K562 (cell line): ENCODE results near the gene SIGLEC15. TPM values are rescaled to one million over a fixed set of nuclear protein-coding genes. Genes with fewer than 3 reads are reported as not detected.

ENCODE experiments used
- ATAC-seq: fragments of 200-7000 bp; cut with Tn5 transposase; 3 replicates; pipeline ENCODE4 v1.9.1; 2020; ENCODE audit warnings: moderate library complexity
- BruUV-seq: library from RNA; stranded (reverse); fragments of 400-500 nt; replicated peaks from 2 replicates; lab custom pipeline; 2021; lab: Mats Ljungman, UMichigan
- CTCF ChIA-PET: fragments of 300-600 bp; formaldehyde crosslinking; extraction: SDS; loops from one replicate; lab custom pipeline; 2021; ENCODE audit warnings: low intra/inter-chr PET ratio; lab: Yijun Ruan, JAX
- POLR2A ChIA-PET: fragments of 300-600, 350-650 bp; sonication (Branson Sonifier 250); formaldehyde crosslinking; extraction: SDS; loops from one replicate; lab custom pipeline; 2021; ENCODE audit warnings: antibody characterized with exemption, inconsistent platforms; lab: Yijun Ruan, JAX
- DNase-seq, 4 experiments: peaks; one replicate each; pipeline versions ENCODE4 v3.0.0 to v3.0.0-alpha.2; 2011 to 2018; ENCODE audit warnings: low spot score in 3 of 4, mixed read lengths in 3 of 4; ENCODE audit errors: extremely low read depth in 1 of 4
- FAIRE-seq: peaks from 2 replicates; lab custom pipeline; 2011; peaks lifted over from hg19 to GRCh38; lab: Jason Lieb, UNC
- H2AFZ ChIP-seq: 2 replicates; pipeline ENCODE4 v1.6.0; 2011; ENCODE audit warnings: low read depth, low read length, control low read depth, inconsistent platforms
- H3K27ac ChIP-seq: fragments of 200-600 bp; 3 replicates; pipeline ENCODE4 v1.8.0; 2011; ENCODE audit warnings: low read depth, mild to moderate bottlenecking, control low read depth, inconsistent platforms, low read length, moderate library complexity, mixed read lengths; ENCODE audit errors: extremely low read depth
- H3K27me3 ChIP-seq, 2 experiments: fragments of 300-600 bp in 1 of 2; 2 replicates in 1 of 2; 3 replicates in 1 of 2; pipeline versions ENCODE4 v1.6.0 to v1.8.0; 2011; ENCODE audit warnings: inconsistent platforms in 2 of 2, low read length in 2 of 2, mild to moderate bottlenecking in 1 of 2, mixed read lengths in 1 of 2, moderate library complexity in 1 of 2; ENCODE audit not compliant: control insufficient read depth in 2 of 2, insufficient read depth in 2 of 2
- H3K36me3 ChIP-seq: fragments of 300-600 bp; 3 replicates; pipeline ENCODE4 v1.8.0; 2011; ENCODE audit warnings: mild to moderate bottlenecking, low read length, inconsistent platforms; ENCODE audit not compliant: control insufficient read depth, insufficient read depth
- H3K4me1 ChIP-seq, 2 experiments: fragments of 200-600 bp in 1 of 2; replicated peaks in 1 of 2; 2 replicates in 1 of 2; 3 replicates in 1 of 2; pipeline versions ENCODE4 v1.5.1 to v1.8.0; 2011; ENCODE audit warnings: inconsistent platforms in 2 of 2, low read length in 2 of 2, mild to moderate bottlenecking in 1 of 2, mixed read lengths in 1 of 2, moderate library complexity in 1 of 2; ENCODE audit not compliant: control insufficient read depth in 2 of 2, insufficient read depth in 2 of 2
- H3K4me2 ChIP-seq: 2 replicates; pipeline ENCODE4 v1.6.1; 2011; ENCODE audit warnings: low read length, control low read depth, inconsistent platforms, mixed read lengths; ENCODE audit not compliant: insufficient read depth
- H3K4me3 ChIP-seq: fragments of 200-600 bp; sonication (generic), shearing (Covaris generic); 2 replicates; pipeline ENCODE4 v1.5.1; 2016; ENCODE audit warnings: control low read depth, inconsistent platforms
- H3K79me2 ChIP-seq: fragments of 200-600 bp; 3 replicates; pipeline ENCODE4 v1.8.0; 2011; ENCODE audit warnings: low read length, inconsistent platforms; ENCODE audit not compliant: control insufficient read depth, insufficient read depth
- H3K9ac ChIP-seq, 2 experiments: 2 replicates each; pipeline versions ENCODE4 v1.6.0 to v1.6.1; 2011; ENCODE audit warnings: low read depth in 2 of 2, low read length in 2 of 2, control low read depth in 1 of 2, inconsistent platforms in 1 of 2, mild to moderate bottlenecking in 1 of 2, mixed read lengths in 1 of 2; ENCODE audit not compliant: insufficient read depth in 1 of 2
- H3K9me1 ChIP-seq: one replicate; pipeline ENCODE4 v1.6.0; 2011; ENCODE audit warnings: inconsistent platforms, mild to moderate bottlenecking, low read length, moderate library complexity; ENCODE audit not compliant: control insufficient read depth, insufficient read depth
- H3K9me3 ChIP-seq: replicated peaks from 2 replicates; pipeline ENCODE4 v1.5.1; 2011; ENCODE audit warnings: low read depth, low read length, inconsistent platforms; ENCODE audit not compliant: control insufficient read depth, insufficient read depth
- H4K20me1 ChIP-seq: replicated peaks from 2 replicates; pipeline ENCODE4 v1.6.1; 2011; ENCODE audit warnings: low read length, inconsistent platforms, mixed read lengths; ENCODE audit not compliant: control insufficient read depth, insufficient read depth
- WGBS: fragments of 100-300 bp; shearing (Covaris generic); methylation state at CpG from one replicate; pipeline ENCODE4 v1.1.6; 2016; ENCODE audit warnings: low coverage, mixed read lengths; ENCODE audit not compliant: insufficient coverage; ENCODE audit errors: missing lambda C conversion rate; 5-methylcytosine and 5-hydroxymethylcytosine counted together
- in situ Hi-C: fragments of 300-500 bp; cut with MboI; formaldehyde crosslinking; loops from 4 replicates; pipeline ENCODE4 v1.15.0; 2018; ENCODE audit warnings: inconsistent platforms, mixed read lengths
- intact Hi-C: fragments of 100-400 bp; cut with micrococcal nuclease; formaldehyde crosslinking; loops from 2 replicates; pipeline ENCODE4 v1.14.2; 2022
- polyA plus RNA-seq, 8 experiments: library from polyadenylated mRNA; depleted of rRNA in 4 of 8; stranded (reverse) in 5 of 8; unstranded in 3 of 8; fragments of >200 nt; fragmentation: Nextera tagmentation in 2 of 8; fragmentation: Illumina TruSeq in 1 of 8; extraction: Ambion mirVana in 2 of 8; extraction: Trizol in 1 of 8; gene quantifications; 2 replicates each; pipeline versions ENCODE4 v1.2.1 to v1.2.3, GENCODE V29; 2011 to 2014; ENCODE audit warnings: inconsistent platforms in 1 of 8, missing spikeins in 1 of 8
- total RNA-seq, 7 experiments: library from RNA; depleted of rRNA in 6 of 7; stranded (reverse); fragments of >200 nt in 6 of 7; fragmentation: Illumina TruSeq in 2 of 7; extraction: Trizol in 2 of 7; gene quantifications; 2 replicates each; pipeline versions ENCODE4 v1.2.1 to v1.2.3, GENCODE V29; 2011 to 2021; ENCODE audit warnings: low replicate concordance in 1 of 7
- TF ChIP-seq, protein P1 (sequence below): fragments of 250-450 bp; sonication (Bioruptor Pico); IDR thresholded peaks from 2 replicates; pipeline ENCODE4 v1.5.0; 2021
- TF ChIP-seq, protein P2 (sequence below): sonication (generic); formaldehyde crosslinking; IDR thresholded peaks from 2 replicates; pipeline ENCODE4 v1.8.1; 2023; ENCODE audit warnings: mild to moderate bottlenecking, missing genetic modification reagents

The SIGLEC15 gene
- total and polyA plus RNA-seq, 9 of the 15 experiments (the other 6 are each of a cell fraction or from before 2014, with no cell fraction given) = not detected

DNA sequence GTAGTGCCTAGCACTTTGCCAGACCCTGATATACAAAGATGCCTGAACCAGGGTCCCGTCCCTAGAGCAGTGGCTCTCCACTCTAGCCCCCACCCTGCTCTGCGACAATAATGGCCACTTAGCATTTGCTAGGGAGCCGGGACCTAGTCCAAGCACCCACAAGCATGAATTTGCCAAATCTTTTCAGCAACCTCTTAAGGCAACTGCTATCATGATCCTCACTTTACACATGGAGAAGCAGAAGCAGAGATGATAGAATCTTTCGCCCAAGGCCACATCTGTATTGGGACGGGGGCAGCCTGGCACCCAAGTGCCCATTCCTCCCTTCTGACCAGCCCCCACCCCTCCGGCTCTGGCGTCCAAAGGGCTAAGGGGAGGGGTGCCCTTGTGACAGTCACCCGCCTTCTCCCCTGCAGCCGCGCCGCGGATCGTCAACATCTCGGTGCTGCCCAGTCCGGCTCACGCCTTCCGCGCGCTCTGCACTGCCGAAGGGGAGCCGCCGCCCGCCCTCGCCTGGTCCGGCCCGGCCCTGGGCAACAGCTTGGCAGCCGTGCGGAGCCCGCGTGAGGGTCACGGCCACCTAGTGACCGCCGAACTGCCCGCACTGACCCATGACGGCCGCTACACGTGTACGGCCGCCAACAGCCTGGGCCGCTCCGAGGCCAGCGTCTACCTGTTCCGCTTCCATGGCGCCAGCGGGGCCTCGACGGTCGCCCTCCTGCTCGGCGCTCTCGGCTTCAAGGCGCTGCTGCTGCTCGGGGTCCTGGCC is 13.0 kb downstream of the SIGLEC15 start:
- in situ Hi-C loops = no loop called here
- H3K9ac ChIP-seq = no peak overlapping the region

More for the DNA sequence above, 13.0 kb downstream of the SIGLEC15 start:
- peaks cover 3% of the 10 kb centered on the region in 2 experiments; a peak in 4 of 5 replicates for H3K4me1 ChIP-seq
- no peaks in the 10 kb centered on the region for H3K36me3 ChIP-seq
- DNase-seq = no peak
- CTCF ChIA-PET = no interaction called here
- intact Hi-C loops = loop anchor here (5.0 to 10.0 kb wide), 2 partner anchors 114 to 171 kb away; partner anchors contain the start of gene SLC14A1
- H3K4me3 ChIP-seq = no peak overlapping the region
- H3K9me1 ChIP-seq = no peaks in the 10 kb centered on the region
- no peak for ATAC-seq
- no peaks in the 10 kb centered on the region for H3K79me2 ChIP-seq
- peaks cover 0 to 13% of the 10 kb centered on the region in 2 experiments; a peak in 3 of 5 replicates for H3K27me3 ChIP-seq
- BruUV-seq = no TSS peak
- H3K9me3 ChIP-seq = no peaks in the 10 kb centered on the region
- H3K27ac ChIP-seq = no peak overlapping the region
- TF ChIP-seq, protein P1, sequence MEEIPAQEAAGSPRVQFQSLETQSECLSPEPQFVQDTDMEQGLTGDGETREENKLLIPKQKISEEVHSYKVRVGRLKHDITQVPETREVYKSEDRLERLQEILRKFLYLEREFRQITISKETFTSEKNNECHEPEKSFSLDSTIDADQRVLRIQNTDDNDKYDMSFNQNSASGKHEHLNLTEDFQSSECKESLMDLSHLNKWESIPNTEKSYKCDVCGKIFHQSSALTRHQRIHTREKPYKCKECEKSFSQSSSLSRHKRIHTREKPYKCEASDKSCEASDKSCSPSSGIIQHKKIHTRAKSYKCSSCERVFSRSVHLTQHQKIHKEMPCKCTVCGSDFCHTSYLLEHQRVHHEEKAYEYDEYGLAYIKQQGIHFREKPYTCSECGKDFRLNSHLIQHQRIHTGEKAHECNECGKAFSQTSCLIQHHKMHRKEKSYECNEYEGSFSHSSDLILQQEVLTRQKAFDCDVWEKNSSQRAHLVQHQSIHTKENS (CRISPR knock-in tag) = no peak
- TF ChIP-seq, protein P2, sequence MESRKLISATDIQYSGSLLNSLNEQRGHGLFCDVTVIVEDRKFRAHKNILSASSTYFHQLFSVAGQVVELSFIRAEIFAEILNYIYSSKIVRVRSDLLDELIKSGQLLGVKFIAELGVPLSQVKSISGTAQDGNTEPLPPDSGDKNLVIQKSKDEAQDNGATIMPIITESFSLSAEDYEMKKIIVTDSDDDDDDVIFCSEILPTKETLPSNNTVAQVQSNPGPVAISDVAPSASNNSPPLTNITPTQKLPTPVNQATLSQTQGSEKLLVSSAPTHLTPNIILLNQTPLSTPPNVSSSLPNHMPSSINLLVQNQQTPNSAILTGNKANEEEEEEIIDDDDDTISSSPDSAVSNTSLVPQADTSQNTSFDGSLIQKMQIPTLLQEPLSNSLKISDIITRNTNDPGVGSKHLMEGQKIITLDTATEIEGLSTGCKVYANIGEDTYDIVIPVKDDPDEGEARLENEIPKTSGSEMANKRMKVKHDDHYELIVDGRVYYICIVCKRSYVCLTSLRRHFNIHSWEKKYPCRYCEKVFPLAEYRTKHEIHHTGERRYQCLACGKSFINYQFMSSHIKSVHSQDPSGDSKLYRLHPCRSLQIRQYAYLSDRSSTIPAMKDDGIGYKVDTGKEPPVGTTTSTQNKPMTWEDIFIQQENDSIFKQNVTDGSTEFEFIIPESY = 0 out of 2 replicates have a peak, but pooled peaks have one; percentile 14
- FAIRE-seq = no peak
- no peaks in the 10 kb centered on the region for H4K20me1 ChIP-seq
- H2AFZ ChIP-seq = no peak overlapping the region
- POLR2A ChIA-PET = no interaction called here
- 66% methylated on average over 16 of the region's 53 CpGs for WGBS
- no peak overlapping the region for H3K4me2 ChIP-seq
